Measurements from ENCODE around the gene MMP15.

- no peak for TF ChIP-seq POLR2A (IDR thresholded peaks at IDR 0.05)
- TF ChIP-seq CTCF (IDR thresholded peaks at IDR 0.05), result no peak
These were observed 5.6 kb upstream of the MMP15 start for GRCh38 chr16:58019866-58020538.

All from Peyer's patch (tissue), 4 donors.